Astrocyte of the spinal cord (primary cell): ENCODE data around the gene FMN1.

ENCODE experiments used
- DNase-seq: peaks from one replicate; pipeline ENCODE4 v3.0.0; 2011; ENCODE audit warnings: low read depth, low spot score
- H3K4me3 ChIP-seq: 2 replicates; pipeline ENCODE4 v1.5.1; 2011; ENCODE audit warnings: low read depth, mild to moderate bottlenecking, low read length, moderate library complexity
- CTCF ChIP-seq: IDR thresholded peaks from 2 replicates; pipeline ENCODE4 v1.5.1; 2012; ENCODE audit warnings: low read depth, mild to moderate bottlenecking, low read length, inconsistent platforms
- in situ Hi-C: cut with HindIII; loops from 2 replicates; pipeline ENCODE4 v1.10.0; 2017; ENCODE audit warnings: low sequenced_read_pairs

FMN1 gene

GRCh38 chr15:32889214-32889613, 305.3 kb downstream of the FMN1 start:
- DNase-seq = no peak
- no peak overlapping the region for H3K4me3 ChIP-seq
- in situ Hi-C loops = no loop called here
- no peak for TF ChIP-seq CTCF

- no peak overlapping the region for H3K4me3 ChIP-seq
- TF ChIP-seq CTCF = no peak
- in situ Hi-C loops = no loop called here
- no peak for DNase-seq
Observed at GRCh38 chr15:32888221-32888761, 306.2 kb downstream of the FMN1 start.

- in situ Hi-C loops = no loop called here
- no peak overlapping the region for H3K4me3 ChIP-seq
- no peak for DNase-seq
- no peak for TF ChIP-seq CTCF
Observed at GRCh38 chr15:32887090-32887489, 307.4 kb downstream of the FMN1 start.

- no peak for TF ChIP-seq CTCF
- in situ Hi-C loops = no loop called here
- DNase-seq = no peak
- H3K4me3 ChIP-seq = no peak overlapping the region
Observed at GRCh38 chr15:32886459-32886858, 308.1 kb downstream of the FMN1 start.

GRCh38 chr15:32885713-32886112, 308.8 kb downstream of the FMN1 start:
- no peak overlapping the region for H3K4me3 ChIP-seq
- TF ChIP-seq CTCF = no peak
- in situ Hi-C loops = no loop called here
- no peak for DNase-seq

- in situ Hi-C loops = no loop called here
- no peak overlapping the region for H3K4me3 ChIP-seq
- no peak for TF ChIP-seq CTCF
- no peak for DNase-seq
Observed at GRCh38 chr15:32884146-32884545, 310.4 kb downstream of the FMN1 start.

GRCh38 chr15:32882955-32883354, 311.6 kb downstream of the FMN1 start:
- in situ Hi-C loops = no loop called here
- no peak for DNase-seq
- no peak for TF ChIP-seq CTCF
- no peak overlapping the region for H3K4me3 ChIP-seq
